HepG2 (cell line): ENCODE measurements around the gene MED9. TPM values are rescaled to one million over a fixed set of nuclear protein-coding genes. Genes with fewer than 3 reads are reported as not detected.

Experiments used
- ATM ChIP-seq: fragments of 450-650 bp; IDR thresholded peaks from 2 replicates; pipeline ENCODE4 v1.7.1; 2017; ENCODE audit warnings: mild to moderate bottlenecking, borderline replicate concordance
- BHLHE40 ChIP-seq: IDR thresholded peaks from 2 replicates; pipeline ENCODE4 v1.6.1; 2011; ENCODE audit warnings: low read length, improper control_type of control experiment
- CEBPG ChIP-seq: IDR thresholded peaks from 2 replicates; pipeline ENCODE4 v1.6.1; 2016
- ERF ChIP-seq: IDR thresholded peaks from 2 replicates; pipeline ENCODE4 v1.6.1; 2018; ENCODE audit warnings: missing biosample characterization, missing genetic modification reagents
- HNF1B ChIP-seq: sonication (generic); formaldehyde crosslinking; IDR thresholded peaks from 2 replicates; pipeline ENCODE4 v1.5.1; 2020; ENCODE audit warnings: mild to moderate bottlenecking, moderate library complexity, missing genetic modification reagents
- IRF9 ChIP-seq: sonication (generic); formaldehyde crosslinking; IDR thresholded peaks from 2 replicates; pipeline ENCODE4 v1.8.0; 2022; ENCODE audit warnings: missing genetic modification reagents, mild to moderate bottlenecking, borderline replicate concordance
- NFKBIZ ChIP-seq: IDR thresholded peaks from 2 replicates; pipeline ENCODE4 v1.6.1; 2018; ENCODE audit warnings: missing genetic modification reagents, missing compliant biosample characterization
- RAD21 ChIP-seq: fragments of 450-650 bp; formaldehyde crosslinking; IDR thresholded peaks from 2 replicates; pipeline ENCODE4 v1.5.0; 2020; ENCODE audit warnings: mild to moderate bottlenecking
- RXRB ChIP-seq: IDR thresholded peaks from 2 replicates; pipeline ENCODE4 v1.6.1; 2016; ENCODE audit warnings: borderline replicate concordance, missing genetic modification reagents, missing compliant biosample characterization
- SMC3 ChIP-seq: IDR thresholded peaks from 2 replicates; pipeline ENCODE4 v1.6.1; 2011; ENCODE audit warnings: low read length, improper control_type of control experiment
- ZBTB46 ChIP-seq: sonication (generic); formaldehyde crosslinking; IDR thresholded peaks from 2 replicates; pipeline ENCODE4 v1.4.0; 2020; ENCODE audit warnings: mild to moderate bottlenecking, missing genetic modification reagents, borderline replicate concordance
- ZFP36L1 ChIP-seq: sonication (generic); formaldehyde crosslinking; IDR thresholded peaks from 2 replicates; pipeline ENCODE4 v1.8.0; 2022; ENCODE audit warnings: mild to moderate bottlenecking, missing genetic modification reagents, moderate library complexity
- ZMYM3 ChIP-seq: sonication (generic); formaldehyde crosslinking; IDR thresholded peaks from 2 replicates; pipeline ENCODE4 v1.5.1; 2020; ENCODE audit warnings: mild to moderate bottlenecking, missing genetic modification reagents
- ZNF18 ChIP-seq: sonication (generic); formaldehyde crosslinking; IDR thresholded peaks from 2 replicates; pipeline ENCODE4 v1.8.0; 2022; ENCODE audit warnings: mild to moderate bottlenecking, missing genetic modification reagents; ENCODE audit not compliant: insufficient replicate concordance
- ZNF512B ChIP-seq: sonication (generic); formaldehyde crosslinking; IDR thresholded peaks from 2 replicates; pipeline ENCODE4 v1.5.1; 2020; ENCODE audit warnings: missing genetic modification reagents, mild to moderate bottlenecking, borderline replicate concordance
- ZNF746 ChIP-seq: sonication (generic); formaldehyde crosslinking; IDR thresholded peaks from 2 replicates; pipeline ENCODE4 v1.8.0; 2022; ENCODE audit warnings: mild to moderate bottlenecking, missing genetic modification reagents
- ZSCAN31 ChIP-seq: sonication (generic); formaldehyde crosslinking; IDR thresholded peaks from 2 replicates; pipeline ENCODE4 v1.5.0; 2020; ENCODE audit warnings: low read depth, mild to moderate bottlenecking, missing genetic modification reagents
- polyA plus RNA-seq, 8 experiments: library from polyadenylated mRNA; depleted of rRNA in 3 of 8; stranded (reverse) in 7 of 8; unstranded in 1 of 8; fragments of >200 nt; fragmentation: Illumina TruSeq in 4 of 8; extraction: Trizol in 4 of 8; gene quantifications; 2 replicates each; pipeline versions ENCODE4 v1.2.1 to v1.2.3, GENCODE V29; 2011 to 2016; ENCODE audit warnings: low read depth in 4 of 8, missing spikeins in 1 of 8, mixed read lengths in 1 of 8; ENCODE audit not compliant: insufficient read depth in 1 of 8
- total RNA-seq, 5 experiments: library from RNA; depleted of rRNA; stranded (reverse); fragments of >200 nt; fragmentation: Illumina TruSeq; extraction: Trizol; gene quantifications; 2 replicates each; pipeline ENCODE4 v1.2.3, GENCODE V29; 2016; ENCODE audit warnings: low read depth in 1 of 5

MED9 gene
- total and polyA plus RNA-seq, 2 of the 13 experiments (the other 11 are each of a cell fraction or from before 2014, with no cell fraction given) = 11.9 to 15.1 TPM

GRCh38 chr17:17440010-17440843 is 36.6 kb upstream of the MED9 start (continued):
- TF ChIP-seq ZBTB46 (no peak), SMC3 (peak; percentile 87), ATM (no peak), BHLHE40 (0 out of 2 replicates have a peak, but pooled peaks have one; percentile 16), ZNF18 (no peak), RXRB (CRISPR knock-in tag) (peak; percentile 24; the same call in 1 of the 2 replicates), ZNF512B (CRISPR knock-in tag) (no peak), ZNF746 (CRISPR knock-in tag) (0 out of 2 replicates have a peak, but pooled peaks have one; percentile 30), ERF (CRISPR knock-in tag) (0 out of 2 replicates have a peak, but pooled peaks have one; percentile 48), HNF1B (CRISPR knock-in tag) (peak; percentile 66; the same call in 1 of the 2 replicates), ZSCAN31 (CRISPR knock-in tag) (no peak), IRF9 (CRISPR knock-in tag) (0 out of 2 replicates have a peak, but pooled peaks have one; percentile 57), NFKBIZ (CRISPR knock-in tag) (no peak), RAD21 (CRISPR knock-in tag) (peak; percentile 67), CEBPG (CRISPR knock-in tag) (peak; percentile 72), ZMYM3 (CRISPR knock-in tag) (no peak), ZFP36L1 (CRISPR knock-in tag) (no peak)
